Measurements from ENCODE around the gene PVALEF.

- TF ChIP-seq CTCF (IDR thresholded peaks at IDR 0.05; ENCODE audit: extremely low read depth in 1 of 2, insufficient read depth in 1 of 2, low read depth in 1 of 2, low read length in 2 of 2) (no peak), EZH2 (IDR thresholded peaks at IDR 0.05; ENCODE audit: borderline replicate concordance, low read depth, low read length, severe bottlenecking) (no peak), POLR2A (IDR thresholded peaks at IDR 0.05; ENCODE audit: low read depth, low read length) (no peak), MYC (IDR thresholded peaks at IDR 0.05; ENCODE audit: low read depth, low read length) (no peak), POLR2AphosphoS5 (IDR thresholded peaks at IDR 0.05; ENCODE audit: insufficient read depth, low read depth, low read length) (no peak)
Observed at GRCh38 chr17:81190591-81190990, 25.3 kb downstream of the PVALEF start.
